GM21515 (cell line): ENCODE results near the gene GPR148.

Experiments used
- ATAC-seq: cut with Tn5 transposase; IDR thresholded peaks from one replicate; pipeline ENCODE4 v1.9.1; 2021; ENCODE audit not compliant: unreplicated experiment

GPR148 gene

GRCh38 chr2:130768191-130768855 is 39.5 kb downstream of the GPR148 start:
- ATAC-seq, result no peak

GRCh38 chr2:130769343-130769907 is 40.6 kb downstream of the GPR148 start:
- no peak for ATAC-seq

- ATAC-seq, result no peak
Observed at GRCh38 chr2:130776550-130776949, 47.7 kb downstream of the GPR148 start.

DNA sequence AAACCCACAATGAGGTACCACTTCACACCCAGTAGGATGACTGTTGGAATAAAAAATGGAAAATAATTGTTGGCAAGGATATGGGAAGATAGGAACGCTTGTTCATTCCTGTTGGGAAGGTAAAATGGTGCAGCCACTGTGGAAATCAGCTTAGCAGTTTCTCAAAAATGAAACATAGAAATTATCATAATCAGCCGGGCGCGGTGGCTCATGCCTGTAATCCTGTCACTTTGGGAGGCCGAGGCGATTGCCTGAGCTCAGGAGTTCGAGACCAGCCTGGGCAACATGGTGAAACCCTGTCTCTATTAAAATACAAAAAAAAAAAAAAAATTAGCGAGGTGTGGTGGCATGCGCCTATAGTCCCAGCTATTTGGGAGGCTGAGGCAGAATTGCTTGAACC is 49.9 kb downstream of the GPR148 start:
- no peak for ATAC-seq
